HG02763 (cell line): ENCODE results near the gene ALS2.
A peak's percentile ranks its signal among the peaks of the same experiment; 100 is the strongest.
"Not testable (repeated sequence)": the region's sequence is repeated elsewhere in the genome, so short reads cannot be mapped to it uniquely, and the experiment has no call there.

Experiments
- ATAC-seq: cut with Tn5 transposase; IDR thresholded peaks from one replicate; pipeline ENCODE4 v1.9.1; 2021; ENCODE audit warnings: mild to moderate bottlenecking, moderate library complexity; ENCODE audit not compliant: unreplicated experiment

The ALS2 gene

GRCh38 chr2:201780674-201781493 is at the start of gene ALS2:
TSS of gene ALS2 (minus strand) at chr2:201780933. CDS start at chr2:201768885, 12,048 bp downstream.
- peak; percentile 94 for ATAC-seq

- no peak for ATAC-seq
These were observed 47.5 kb upstream of the ALS2 start for GRCh38 chr2:201828220-201828619.

GRCh38 chr2:201827621-201828020 is 46.9 kb upstream of the ALS2 start:
- no peak for ATAC-seq

- ATAC-seq: no peak
These were observed 43.5 kb upstream of the ALS2 start for GRCh38 chr2:201824212-201824611.

- ATAC-seq: no peak
These were observed 40.3 kb upstream of the ALS2 start for GRCh38 chr2:201821080-201821479.

GRCh38 chr2:201820383-201821007 is 39.8 kb upstream of the ALS2 start:
- no peak for ATAC-seq

GRCh38 chr2:201816657-201817575 is 36.2 kb upstream of the ALS2 start:
- ATAC-seq: no peak

- ATAC-seq: no peak
These were observed 33.4 kb upstream of the ALS2 start for GRCh38 chr2:201813996-201814760.

GRCh38 chr2:201810604-201811003 is 29.9 kb upstream of the ALS2 start:
- not testable (repeated sequence) for ATAC-seq

- no peak for ATAC-seq
These were observed 28.9 kb upstream of the ALS2 start for GRCh38 chr2:201809633-201810032.

GRCh38 chr2:201808027-201808426 is 27.3 kb upstream of the ALS2 start:
- ATAC-seq: no peak

GRCh38 chr2:201807452-201807999 is 26.8 kb upstream of the ALS2 start:
- no peak for ATAC-seq

- ATAC-seq: no peak
These were observed 25.9 kb upstream of the ALS2 start, which contains the start of gene CDK15 for GRCh38 chr2:201806442-201807170. TSS of gene CDK15 (plus strand) at chr2:201806537. CDS start at chr2:201806665, 128 bp downstream.

GRCh38 chr2:201798914-201799285 is 18.2 kb upstream of the ALS2 start:
- ATAC-seq: not testable (repeated sequence)

GRCh38 chr2:201798252-201798913 is 17.6 kb upstream of the ALS2 start:
- ATAC-seq: no peak

GRCh38 chr2:201797175-201797840 is 16.6 kb upstream of the ALS2 start:
- ATAC-seq: no peak

GRCh38 chr2:201796478-201796865 is 15.7 kb upstream of the ALS2 start:
- ATAC-seq: no peak
